SK-N-SH (cell line): ENCODE results near the gene FGF10.

ENCODE experiments used
- CHD2 ChIP-seq: fragments of 150-350 bp; IDR thresholded peaks from 2 replicates; pipeline ENCODE4 v1.6.1; 2018; ENCODE audit warnings: low read length; ENCODE audit not compliant: partially characterized antibody
- EZH2phosphoT487 ChIP-seq: fragments of 200-600 bp; sonication (generic); IDR thresholded peaks from 2 replicates; pipeline ENCODE4 v1.6.1; 2017; ENCODE audit warnings: low read depth, mixed run types, mild to moderate bottlenecking, antibody characterized with exemption, moderate library complexity, borderline replicate concordance
- FOXM1 ChIP-seq: IDR thresholded peaks from 2 replicates; pipeline ENCODE4 v1.4.0; 2012; ENCODE audit warnings: low read depth, mild to moderate bottlenecking
- GABPA ChIP-seq: IDR thresholded peaks from 2 replicates; pipeline ENCODE4 v1.4.0; 2012; ENCODE audit warnings: low read depth, mild to moderate bottlenecking
- TF ChIP-seq, protein P1 (sequence below): fragments of 200-600 bp; sonication (generic); IDR thresholded peaks from 2 replicates; pipeline ENCODE4 v1.6.1; 2017; ENCODE audit warnings: antibody characterized with exemption, mild to moderate bottlenecking, moderate library complexity

DNA sequence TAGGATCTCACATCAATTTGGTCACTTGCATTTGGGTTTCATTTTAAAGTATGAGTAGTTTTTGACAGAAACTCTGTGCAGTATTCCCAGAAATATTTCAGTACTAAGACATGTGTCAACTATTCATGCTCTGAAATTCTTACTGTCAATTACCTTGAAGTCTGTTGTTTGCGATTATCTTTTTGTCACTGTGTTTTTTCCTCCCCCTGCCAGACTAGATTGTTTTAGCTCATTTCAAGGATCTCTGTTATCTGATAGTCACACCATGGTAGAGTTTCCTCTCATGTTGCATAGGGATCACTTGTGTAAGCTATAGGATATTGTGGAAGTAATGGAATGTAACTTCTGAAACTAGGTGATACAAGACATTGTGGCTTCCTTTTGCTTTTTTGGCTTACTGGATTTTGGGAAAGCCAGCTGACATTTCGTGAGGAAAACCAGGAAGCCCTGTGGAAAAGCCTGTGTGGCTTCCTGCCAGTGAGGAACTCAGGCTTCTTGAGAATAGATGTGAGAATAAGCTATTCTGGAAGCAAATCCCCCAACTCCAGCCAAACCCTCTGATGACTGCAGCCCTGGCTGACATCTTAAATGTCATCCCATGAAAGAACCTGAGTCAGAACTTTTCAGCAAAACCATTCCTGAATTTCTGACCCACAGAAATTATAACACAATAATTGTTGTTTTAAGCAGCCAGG, 122.2 kb downstream of the FGF10 start:
- TF ChIP-seq EZH2phosphoT487 (no peak), GABPA (no peak), CHD2 (no peak), FOXM1 (no peak)
- TF ChIP-seq, protein P1, sequence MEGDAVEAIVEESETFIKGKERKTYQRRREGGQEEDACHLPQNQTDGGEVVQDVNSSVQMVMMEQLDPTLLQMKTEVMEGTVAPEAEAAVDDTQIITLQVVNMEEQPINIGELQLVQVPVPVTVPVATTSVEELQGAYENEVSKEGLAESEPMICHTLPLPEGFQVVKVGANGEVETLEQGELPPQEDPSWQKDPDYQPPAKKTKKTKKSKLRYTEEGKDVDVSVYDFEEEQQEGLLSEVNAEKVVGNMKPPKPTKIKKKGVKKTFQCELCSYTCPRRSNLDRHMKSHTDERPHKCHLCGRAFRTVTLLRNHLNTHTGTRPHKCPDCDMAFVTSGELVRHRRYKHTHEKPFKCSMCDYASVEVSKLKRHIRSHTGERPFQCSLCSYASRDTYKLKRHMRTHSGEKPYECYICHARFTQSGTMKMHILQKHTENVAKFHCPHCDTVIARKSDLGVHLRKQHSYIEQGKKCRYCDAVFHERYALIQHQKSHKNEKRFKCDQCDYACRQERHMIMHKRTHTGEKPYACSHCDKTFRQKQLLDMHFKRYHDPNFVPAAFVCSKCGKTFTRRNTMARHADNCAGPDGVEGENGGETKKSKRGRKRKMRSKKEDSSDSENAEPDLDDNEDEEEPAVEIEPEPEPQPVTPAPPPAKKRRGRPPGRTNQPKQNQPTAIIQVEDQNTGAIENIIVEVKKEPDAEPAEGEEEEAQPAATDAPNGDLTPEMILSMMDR = no peak
